HTR-8/SVneo (cell line): ENCODE data around the gene PPWD1.
"Not testable (repeated sequence)": the region's sequence is repeated elsewhere in the genome, so short reads cannot be mapped to it uniquely, and the experiment has no call there.

ENCODE experiments used
- DNase-seq: peaks from one replicate; pipeline ENCODE4 v3.0.0; 2011; ENCODE audit warnings: low spot score, mixed read lengths; ENCODE audit not compliant: insufficient read length
- FAIRE-seq: peaks from 2 replicates; lab custom pipeline; 2011; peaks lifted over from hg19 to GRCh38; lab: Jason Lieb, UNC

The PPWD1 gene

GRCh38 chr5:65621961-65622360 lies 58.9 kb downstream of the PPWD1 start:
- DNase-seq = not testable (repeated sequence)

GRCh38 chr5:65623482-65623881 lies 60.4 kb downstream of the PPWD1 start:
- DNase-seq (no peak), FAIRE-seq (no peak)

More at GRCh38 chr5:65621961-65622360, 58.9 kb downstream of the PPWD1 start:
- FAIRE-seq = not testable (repeated sequence)

- DNase-seq (peak; percentile 93), FAIRE-seq (peak; percentile 9)
Observed at GRCh38 chr5:65624025-65624570, 61.0 kb downstream of the PPWD1 start, which contains the start of gene TRIM23. TSS of gene TRIM23 (minus strand) at chr5:65624333. CDS start at chr5:65624274, 59 bp downstream.

GRCh38 chr5:65624571-65625555 lies 61.8 kb downstream of the PPWD1 start, which contains the start of the genes SHLD3 and TRAPPC13:
TSS of gene SHLD3 (plus strand) at chr5:65625027. CDS start at chr5:65629588, 4,561 bp downstream.
TSS of gene TRAPPC13 (plus strand) at chr5:65625027. CDS start at chr5:65625061, 34 bp downstream.
- DNase-seq = peak; percentile 72
- FAIRE-seq = no peak

GRCh38 chr5:65625743-65626142 lies 62.6 kb downstream of the PPWD1 start:
- no peak for DNase-seq
- no peak for FAIRE-seq

GRCh38 chr5:65630981-65631380 lies 67.9 kb downstream of the PPWD1 start:
- DNase-seq = no peak
- FAIRE-seq = no peak
